ENCODE data around the gene NCKAP5.

NCKAP5 gene

DNA sequence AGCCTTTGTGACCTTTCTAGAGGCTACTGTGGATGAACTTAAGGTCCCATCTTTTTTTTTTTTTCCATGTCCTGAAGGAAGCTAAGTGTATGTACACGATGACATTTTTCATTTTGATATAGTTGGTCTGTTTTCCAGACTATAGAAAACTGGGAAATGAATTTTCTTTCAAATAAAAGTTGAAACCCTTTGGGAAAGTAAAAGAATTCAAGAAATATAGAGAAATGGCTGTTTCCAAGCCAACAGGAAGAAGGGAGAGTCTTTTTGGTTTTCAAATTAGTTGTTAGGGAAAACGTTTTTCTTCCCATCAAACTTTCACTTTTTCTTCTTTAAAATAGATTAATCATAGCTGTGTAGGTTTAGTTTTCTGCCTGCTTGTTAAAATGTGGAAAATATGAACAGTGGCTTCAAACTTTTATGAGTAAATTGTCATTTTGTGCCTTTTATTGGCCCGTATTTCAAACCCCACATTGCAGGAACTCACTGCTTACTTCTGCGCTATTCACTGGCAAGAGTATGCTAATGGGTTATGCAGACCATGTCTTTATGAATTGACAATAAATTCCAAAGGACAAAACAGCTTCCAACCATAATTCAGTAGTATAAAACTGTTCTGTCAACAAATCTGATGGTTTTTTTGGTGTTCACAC lies 870.6 kb downstream of the NCKAP5 start:
- DNase-seq (ENCODE audit: low read depth) = no peak
- no peak overlapping the region for H3K4me3 ChIP-seq (ENCODE audit: low read depth, low read length)
- TF ChIP-seq, protein P1, sequence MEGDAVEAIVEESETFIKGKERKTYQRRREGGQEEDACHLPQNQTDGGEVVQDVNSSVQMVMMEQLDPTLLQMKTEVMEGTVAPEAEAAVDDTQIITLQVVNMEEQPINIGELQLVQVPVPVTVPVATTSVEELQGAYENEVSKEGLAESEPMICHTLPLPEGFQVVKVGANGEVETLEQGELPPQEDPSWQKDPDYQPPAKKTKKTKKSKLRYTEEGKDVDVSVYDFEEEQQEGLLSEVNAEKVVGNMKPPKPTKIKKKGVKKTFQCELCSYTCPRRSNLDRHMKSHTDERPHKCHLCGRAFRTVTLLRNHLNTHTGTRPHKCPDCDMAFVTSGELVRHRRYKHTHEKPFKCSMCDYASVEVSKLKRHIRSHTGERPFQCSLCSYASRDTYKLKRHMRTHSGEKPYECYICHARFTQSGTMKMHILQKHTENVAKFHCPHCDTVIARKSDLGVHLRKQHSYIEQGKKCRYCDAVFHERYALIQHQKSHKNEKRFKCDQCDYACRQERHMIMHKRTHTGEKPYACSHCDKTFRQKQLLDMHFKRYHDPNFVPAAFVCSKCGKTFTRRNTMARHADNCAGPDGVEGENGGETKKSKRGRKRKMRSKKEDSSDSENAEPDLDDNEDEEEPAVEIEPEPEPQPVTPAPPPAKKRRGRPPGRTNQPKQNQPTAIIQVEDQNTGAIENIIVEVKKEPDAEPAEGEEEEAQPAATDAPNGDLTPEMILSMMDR (IDR thresholded peaks at IDR 0.05; ENCODE audit: insufficient read depth, low read depth, low read length, missing control alignments) = no peak

DNA sequence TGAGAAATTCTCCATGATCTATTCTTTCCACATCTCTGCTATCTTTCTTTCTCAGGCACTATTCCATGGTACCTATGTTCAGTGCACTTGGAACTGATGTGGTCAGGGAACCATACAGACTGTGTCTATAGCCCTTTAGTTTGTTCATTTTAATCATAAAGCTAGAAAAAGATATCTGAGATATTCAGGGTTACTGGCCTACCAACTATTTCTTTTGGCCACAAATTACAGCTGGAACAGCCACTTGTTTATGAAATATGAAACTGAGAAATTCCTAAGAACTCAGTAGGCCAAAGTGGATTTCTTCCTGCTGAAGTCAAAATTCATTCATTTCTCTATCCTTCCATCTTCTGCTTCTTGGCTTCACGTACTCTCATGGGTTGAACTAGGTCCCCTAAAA lies 875.4 kb downstream of the NCKAP5 start:
- TF ChIP-seq, protein P1 (IDR thresholded peaks at IDR 0.05; ENCODE audit: insufficient read depth, low read depth, low read length, missing control alignments) = no peak
- H3K4me3 ChIP-seq (ENCODE audit: low read depth, low read length) = no peak overlapping the region
- no peak for DNase-seq (ENCODE audit: low read depth)

- TF ChIP-seq, protein P1 (IDR thresholded peaks at IDR 0.05; ENCODE audit: insufficient read depth, low read depth, low read length, missing control alignments) = no peak
These were observed 876.7 kb downstream of the NCKAP5 start for GRCh38 chr2:132691556-132691955.

GRCh38 chr2:132690664-132691303 lies 877.5 kb downstream of the NCKAP5 start:
- no peak for DNase-seq (ENCODE audit: low read depth)
- TF ChIP-seq, protein P1 (IDR thresholded peaks at IDR 0.05; ENCODE audit: insufficient read depth, low read depth, low read length, missing control alignments) = no peak
- no peak overlapping the region for H3K4me3 ChIP-seq (ENCODE audit: low read depth, low read length)

More at GRCh38 chr2:132691556-132691955, 876.7 kb downstream of the NCKAP5 start:
- no peak for DNase-seq (ENCODE audit: low read depth)
- H3K4me3 ChIP-seq (ENCODE audit: low read depth, low read length) = no peak overlapping the region

DNA sequence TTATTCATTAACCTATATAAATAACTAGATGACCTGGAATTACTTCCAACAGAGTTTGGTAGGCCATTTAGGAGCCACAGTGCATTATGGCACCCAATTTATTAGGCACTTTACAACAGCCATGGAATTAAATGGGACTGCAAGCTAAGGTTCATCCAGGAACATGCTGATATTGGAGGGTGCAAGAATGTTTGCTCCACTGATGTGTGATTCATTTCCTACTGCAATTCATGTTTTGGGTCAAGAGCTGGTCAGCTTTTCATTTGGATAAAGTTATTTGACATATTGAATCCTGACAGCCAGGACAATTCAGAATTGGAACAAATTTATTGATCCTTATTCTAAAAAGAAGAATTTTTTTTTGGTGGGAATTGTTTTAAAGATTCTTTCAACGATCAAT lies 886.5 kb downstream of the NCKAP5 start:
- TF ChIP-seq, protein P1 (IDR thresholded peaks at IDR 0.05; ENCODE audit: insufficient read depth, low read depth, low read length, missing control alignments) = no peak
- no peak overlapping the region for H3K4me3 ChIP-seq (ENCODE audit: low read depth, low read length)
- DNase-seq (ENCODE audit: low read depth) = no peak

- H3K4me3 ChIP-seq (ENCODE audit: low read depth, low read length) = no peak overlapping the region
- TF ChIP-seq, protein P1 (IDR thresholded peaks at IDR 0.05; ENCODE audit: insufficient read depth, low read depth, low read length, missing control alignments) = no peak
- no peak for DNase-seq (ENCODE audit: low read depth)
These were observed 887.7 kb downstream of the NCKAP5 start for GRCh38 chr2:132680544-132680943.

All from GM12865 (cell line).